ENCODE measurements around the gene TUBGCP5. TPM values are rescaled to one million over a fixed set of nuclear protein-coding genes. Genes with fewer than 3 reads are reported as not detected.

TUBGCP5 gene
- 18.0 and 22.3 TPM in 2 replicates for total RNA-seq

GRCh38 chr15:23039143-23039916, at the start of gene TUBGCP5:
Gene TUBGCP5 (minus strand): TSS chr15:23039569. CDS start chr15:23039543, 26 bp downstream.

GRCh38 chr15:22980189-22981050, 58.9 kb downstream of the TUBGCP5 start, which contains the start of gene CYFIP1:
Gene CYFIP1 (minus strand): TSS chr15:22980368. CDS start chr15:22947285, 33,083 bp downstream.

Other genes starting within 250 kb of the TUBGCP5 start
- 52.9 and 74.0 TPM in 2 replicates for gene NIPA2, start 200.9 kb downstream of the TUBGCP5 start, total RNA-seq
- 88.7 and 154 TPM in 2 replicates for gene CYFIP1, start 59.2 kb downstream of the TUBGCP5 start, total RNA-seq
- gene GOLGA6L1, start 97.3 kb upstream of the TUBGCP5 start, total RNA-seq, result not detected in 2 replicates